Measurements from ENCODE around the gene GPRIN3.

DNA sequence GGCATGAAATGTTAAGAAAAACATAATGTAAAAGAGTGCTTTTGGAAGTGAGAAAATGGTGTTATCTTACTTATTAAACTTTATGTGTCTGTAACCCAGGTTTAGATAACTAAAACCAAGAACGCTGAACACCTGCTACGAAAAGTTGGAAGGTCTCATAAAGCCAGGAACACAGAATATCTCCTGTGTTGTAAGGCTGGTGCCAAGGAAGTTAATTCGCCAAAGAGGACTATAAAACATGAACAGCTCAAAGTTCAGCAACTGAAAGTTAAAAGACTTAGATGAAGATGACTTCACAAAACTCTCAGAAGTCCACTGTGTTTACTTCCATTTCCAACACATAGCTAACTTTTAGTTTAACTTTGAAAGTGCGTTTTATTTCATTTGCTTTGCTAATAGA lies 54.3 kb downstream of the GPRIN3 start:
- TF ChIP-seq, protein P1, sequence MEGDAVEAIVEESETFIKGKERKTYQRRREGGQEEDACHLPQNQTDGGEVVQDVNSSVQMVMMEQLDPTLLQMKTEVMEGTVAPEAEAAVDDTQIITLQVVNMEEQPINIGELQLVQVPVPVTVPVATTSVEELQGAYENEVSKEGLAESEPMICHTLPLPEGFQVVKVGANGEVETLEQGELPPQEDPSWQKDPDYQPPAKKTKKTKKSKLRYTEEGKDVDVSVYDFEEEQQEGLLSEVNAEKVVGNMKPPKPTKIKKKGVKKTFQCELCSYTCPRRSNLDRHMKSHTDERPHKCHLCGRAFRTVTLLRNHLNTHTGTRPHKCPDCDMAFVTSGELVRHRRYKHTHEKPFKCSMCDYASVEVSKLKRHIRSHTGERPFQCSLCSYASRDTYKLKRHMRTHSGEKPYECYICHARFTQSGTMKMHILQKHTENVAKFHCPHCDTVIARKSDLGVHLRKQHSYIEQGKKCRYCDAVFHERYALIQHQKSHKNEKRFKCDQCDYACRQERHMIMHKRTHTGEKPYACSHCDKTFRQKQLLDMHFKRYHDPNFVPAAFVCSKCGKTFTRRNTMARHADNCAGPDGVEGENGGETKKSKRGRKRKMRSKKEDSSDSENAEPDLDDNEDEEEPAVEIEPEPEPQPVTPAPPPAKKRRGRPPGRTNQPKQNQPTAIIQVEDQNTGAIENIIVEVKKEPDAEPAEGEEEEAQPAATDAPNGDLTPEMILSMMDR (conservative IDR thresholded peaks at IDR 0.05): no peak
- TF ChIP-seq ZFX (IDR thresholded peaks at IDR 0.05): no peak
